ENCODE measurements around the gene PRKAG1. TPM values are rescaled to one million over a fixed set of nuclear protein-coding genes. Genes with fewer than 3 reads are reported as not detected.

The PRKAG1 gene
- total and polyA plus RNA-seq, 10 of the 15 experiments (the other 5 are each of a cell fraction or from before 2014, with no cell fraction given), result 44.5 to 91.6 (median 60.9) TPM

- Histone ChIP-seq H3K9me3 (replicated peaks; ENCODE audit: control insufficient read depth, insufficient read depth, low read length) (no peaks in the 10 kb centered on the region), H4K20me1 (ENCODE audit: control insufficient read depth, insufficient read depth) (no peaks in the 10 kb centered on the region), H3K79me2 (ENCODE audit: control insufficient read depth, insufficient read depth, low read length) (peaks cover 21% of the 10 kb centered on the region), H2AFZ (ENCODE audit: control insufficient read depth, low read depth, low read length) (peak overlapping the region; percentile 69), H3K36me3 (ENCODE audit: control insufficient read depth in 2 of 2, insufficient read depth in 2 of 2, low read length in 1 of 2) (peaks cover 8 to 9% of the 10 kb centered on the region in 2 experiments), H3K4me2 (ENCODE audit: control insufficient read depth, insufficient read depth) (peak overlapping the region; percentile 88), H3K27ac (ENCODE audit: control insufficient read depth, insufficient read depth) (peak overlapping the region; percentile 93), H3K4me1 (ENCODE audit: control insufficient read depth, insufficient read depth, low read length) (0 out of 2 replicates have a peak, but pooled peaks cover 3% of the 10 kb centered on the region), H3K9ac (ENCODE audit: control insufficient read depth, insufficient read depth, low read length) (peak overlapping the region; percentile 90), H3K4me3 (peak overlapping the region; percentile 71), H3K27me3 (replicated peaks in 1 of 2; ENCODE audit: control insufficient read depth in 2 of 2, insufficient read depth in 2 of 2, low read length in 1 of 2) (no peaks in the 10 kb centered on the region)
- intact Hi-C loops (cut with micrococcal nuclease; ENCODE audit: unreplicated experiment) (no loop called here), in situ Hi-C loops (cut with MboI) (no loop called here)
- FAIRE-seq, result no peak
- POLR2A ChIA-PET, result interaction anchor here (0.7 to 1.7 kb wide), 3 partner anchors 20 to 111 kb away, joined by 3 to 39 read pairs (median 5); partner anchors contain the start of genes DDN and TUBA1B
- SMC1A ChIA-PET (ENCODE audit: uncharacterized antibody, unreplicated experiment), result interaction anchor here (1.2 to 3.4 kb wide), 4 partner anchors 14 to 39 kb away, joined by 4 to 15 read pairs (median 4); no protein-coding TSS in a partner anchor
- 5% methylated on average over 6 of the region's 8 CpGs for WGBS (ENCODE audit: insufficient coverage, insufficient replicate concordance, low lambda C conversion rate, missing lambda C conversion rate)
- ATAC-seq, result peak; percentile 55
- BruUV-seq (replicated peaks), result TSS peak; percentile 97
- RAD21 ChIA-PET (ENCODE audit: unreplicated experiment), result interaction anchor here (0.7 to 2.2 kb wide), 9 partner anchors 11 to 91 kb away, joined by 3 to 54 read pairs (median 3); partner anchors contain the start of genes ARF3 and DDN
- no peak for DNase-seq (ENCODE audit: low read depth, low spot score)
- CTCF ChIA-PET, result interaction anchor here (0.5 to 3.6 kb wide), 13 partner anchors 17 to 216 kb away, joined by 3 to 54 read pairs (median 7); partner anchors contain the start of genes DDN and DDX23
- TF ChIP-seq HDAC2 (IDR thresholded peaks at IDR 0.05), result no peak
- TF ChIP-seq MEF2B (IDR thresholded peaks at IDR 0.05; ENCODE audit: partially characterized antibody, poor library complexity, severe bottlenecking), result peak; percentile 9
- TF ChIP-seq SMAD1 (IDR thresholded peaks at IDR 0.05; ENCODE audit: low read depth, partially characterized antibody), result peak; percentile 1
- no peak for TF ChIP-seq ZBTB4 (CRISPR knock-in tag; IDR thresholded peaks at IDR 0.05)
- TF ChIP-seq ZBTB33 (IDR thresholded peaks at IDR 0.05), result no peak
Measured at GRCh38 chr12:49019120-49019430, 499 bp upstream of the PRKAG1 start.

All from GM12878 (cell line).